ENCODE results near the gene CNIH1.

CNIH1 gene

DNA sequence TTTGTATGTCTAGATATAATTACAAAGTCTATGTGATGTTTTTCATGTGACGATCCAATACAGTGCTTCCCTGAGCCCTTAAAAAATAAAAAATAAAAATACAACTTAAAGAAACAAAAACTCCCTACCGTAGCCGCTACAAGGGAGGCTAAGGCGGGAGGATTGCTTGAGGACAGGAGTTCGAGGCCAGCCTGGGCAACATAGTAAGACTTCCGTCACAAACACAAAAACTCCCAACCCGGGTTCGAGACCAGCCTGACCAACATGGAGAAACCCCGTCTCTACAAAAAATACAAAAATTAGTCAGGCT is 45.0 kb downstream of the CNIH1 start:
- TF ChIP-seq TAF1 (IDR thresholded peaks at IDR 0.05; ENCODE audit: borderline replicate concordance, insufficient read depth, low read length) (no peak), SIN3A (IDR thresholded peaks at IDR 0.05; ENCODE audit: borderline replicate concordance, insufficient read depth, low read length) (no peak), FOXP2 (optimal IDR thresholded peaks at IDR 0.05; ENCODE audit: borderline replicate concordance, extremely low read depth, extremely low read length, insufficient read depth) (no peak), POLR2AphosphoS5 (IDR thresholded peaks at IDR 0.05; ENCODE audit: low read depth, low read length) (no peak)
- TF ChIP-seq, protein P1, sequence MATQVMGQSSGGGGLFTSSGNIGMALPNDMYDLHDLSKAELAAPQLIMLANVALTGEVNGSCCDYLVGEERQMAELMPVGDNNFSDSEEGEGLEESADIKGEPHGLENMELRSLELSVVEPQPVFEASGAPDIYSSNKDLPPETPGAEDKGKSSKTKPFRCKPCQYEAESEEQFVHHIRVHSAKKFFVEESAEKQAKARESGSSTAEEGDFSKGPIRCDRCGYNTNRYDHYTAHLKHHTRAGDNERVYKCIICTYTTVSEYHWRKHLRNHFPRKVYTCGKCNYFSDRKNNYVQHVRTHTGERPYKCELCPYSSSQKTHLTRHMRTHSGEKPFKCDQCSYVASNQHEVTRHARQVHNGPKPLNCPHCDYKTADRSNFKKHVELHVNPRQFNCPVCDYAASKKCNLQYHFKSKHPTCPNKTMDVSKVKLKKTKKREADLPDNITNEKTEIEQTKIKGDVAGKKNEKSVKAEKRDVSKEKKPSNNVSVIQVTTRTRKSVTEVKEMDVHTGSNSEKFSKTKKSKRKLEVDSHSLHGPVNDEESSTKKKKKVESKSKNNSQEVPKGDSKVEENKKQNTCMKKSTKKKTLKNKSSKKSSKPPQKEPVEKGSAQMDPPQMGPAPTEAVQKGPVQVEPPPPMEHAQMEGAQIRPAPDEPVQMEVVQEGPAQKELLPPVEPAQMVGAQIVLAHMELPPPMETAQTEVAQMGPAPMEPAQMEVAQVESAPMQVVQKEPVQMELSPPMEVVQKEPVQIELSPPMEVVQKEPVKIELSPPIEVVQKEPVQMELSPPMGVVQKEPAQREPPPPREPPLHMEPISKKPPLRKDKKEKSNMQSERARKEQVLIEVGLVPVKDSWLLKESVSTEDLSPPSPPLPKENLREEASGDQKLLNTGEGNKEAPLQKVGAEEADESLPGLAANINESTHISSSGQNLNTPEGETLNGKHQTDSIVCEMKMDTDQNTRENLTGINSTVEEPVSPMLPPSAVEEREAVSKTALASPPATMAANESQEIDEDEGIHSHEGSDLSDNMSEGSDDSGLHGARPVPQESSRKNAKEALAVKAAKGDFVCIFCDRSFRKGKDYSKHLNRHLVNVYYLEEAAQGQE (IDR thresholded peaks at IDR 0.05; ENCODE audit: insufficient read depth in 1 of 2, low read depth in 2 of 2, low read length in 2 of 2) = no peak

GRCh38 chr14:54395716-54396115 is 45.5 kb downstream of the CNIH1 start:
- TF ChIP-seq, protein P1 (IDR thresholded peaks at IDR 0.05; ENCODE audit: insufficient read depth in 1 of 2, low read depth in 2 of 2, low read length in 2 of 2) = no peak
- TF ChIP-seq POLR2AphosphoS5 (IDR thresholded peaks at IDR 0.05; ENCODE audit: low read depth, low read length) (no peak), TAF1 (IDR thresholded peaks at IDR 0.05; ENCODE audit: borderline replicate concordance, insufficient read depth, low read length) (no peak), FOXP2 (optimal IDR thresholded peaks at IDR 0.05; ENCODE audit: borderline replicate concordance, extremely low read depth, extremely low read length, insufficient read depth) (no peak), SIN3A (IDR thresholded peaks at IDR 0.05; ENCODE audit: borderline replicate concordance, insufficient read depth, low read length) (no peak)

- TF ChIP-seq, protein P1 (IDR thresholded peaks at IDR 0.05; ENCODE audit: insufficient read depth in 1 of 2, low read depth in 2 of 2, low read length in 2 of 2) = no peak
- no peak for TF ChIP-seq TAF1 (IDR thresholded peaks at IDR 0.05; ENCODE audit: borderline replicate concordance, insufficient read depth, low read length)
Measured at GRCh38 chr14:54395284-54395683, 45.9 kb downstream of the CNIH1 start.

- TF ChIP-seq SIN3A (IDR thresholded peaks at IDR 0.05; ENCODE audit: borderline replicate concordance, insufficient read depth, low read length) (no peak), TAF1 (IDR thresholded peaks at IDR 0.05; ENCODE audit: borderline replicate concordance, insufficient read depth, low read length) (no peak), FOXP2 (optimal IDR thresholded peaks at IDR 0.05; ENCODE audit: borderline replicate concordance, extremely low read depth, extremely low read length, insufficient read depth) (no peak), POLR2AphosphoS5 (IDR thresholded peaks at IDR 0.05; ENCODE audit: low read depth, low read length) (no peak)
- TF ChIP-seq, protein P1 (IDR thresholded peaks at IDR 0.05; ENCODE audit: insufficient read depth in 1 of 2, low read depth in 2 of 2, low read length in 2 of 2) = no peak
Measured at GRCh38 chr14:54394596-54394995, 46.6 kb downstream of the CNIH1 start.

- no peak for TF ChIP-seq TAF1 (IDR thresholded peaks at IDR 0.05; ENCODE audit: borderline replicate concordance, insufficient read depth, low read length)
- TF ChIP-seq, protein P1 (IDR thresholded peaks at IDR 0.05; ENCODE audit: insufficient read depth in 1 of 2, low read depth in 2 of 2, low read length in 2 of 2) = no peak
Measured at GRCh38 chr14:54392131-54392859, 48.9 kb downstream of the CNIH1 start.
